ENCODE measurements around the gene ZNF740. TPM values are rescaled to one million over a fixed set of nuclear protein-coding genes. Genes with fewer than 3 reads are reported as not detected.

Gene ZNF740
- total and polyA plus RNA-seq, 7 donors: 3.3 to 22.8 (median 15.7) TPM

DNA sequence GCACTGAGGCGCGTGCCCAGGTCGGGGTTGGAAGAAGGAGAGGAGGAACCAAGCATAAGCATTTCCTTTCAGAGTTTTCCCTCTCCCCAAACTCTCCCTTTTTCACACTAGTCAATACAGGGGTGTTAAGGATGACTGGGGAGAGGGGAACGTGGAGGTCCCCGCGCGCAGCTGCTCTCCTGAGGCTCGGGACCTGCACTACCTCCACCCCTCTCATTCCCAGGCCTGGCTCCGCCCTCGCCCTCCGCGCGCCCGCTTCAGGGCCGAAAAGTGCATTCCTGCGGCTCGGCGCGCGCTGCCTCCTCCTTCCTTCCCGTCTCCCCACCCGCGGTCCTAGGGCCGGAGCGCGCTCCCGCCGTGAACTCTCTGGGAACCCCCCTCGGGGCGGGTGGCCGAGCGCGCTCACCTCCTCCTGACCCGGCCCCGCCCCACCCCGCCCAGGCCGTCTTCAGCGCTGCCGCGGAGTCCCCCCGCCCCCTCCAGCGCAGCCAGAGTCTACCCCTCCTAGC, 40.2 kb downstream of the ZNF740 start:
- H3K27ac ChIP-seq: peak overlapping the region; percentile 93
- H3K9me3 ChIP-seq: no peaks in the 10 kb centered on the region
- no peaks in the 10 kb centered on the region for H3K27me3 ChIP-seq (ENCODE audit: insufficient read depth in 3 of 3, low read length in 2 of 3)
- intact Hi-C loops (cut with DNase I): loop anchor here (1.0 to 5.0 kb wide), 3 partner anchors 31 to 232 kb away; partner anchors contain the start of gene PCBP2 (in 1 of the 2)
- WGBS, 3 donors: 0 to 1% (median 0%) methylated on average over 29 to 42 of the region's 42 CpGs
- H3K4me1 ChIP-seq: peaks cover 35% of the 10 kb centered on the region
- ATAC-seq (peak; percentile 80 to 86 (median 84)), DNase-seq (peak; percentile 91 to 95)
- TF ChIP-seq, protein P1, sequence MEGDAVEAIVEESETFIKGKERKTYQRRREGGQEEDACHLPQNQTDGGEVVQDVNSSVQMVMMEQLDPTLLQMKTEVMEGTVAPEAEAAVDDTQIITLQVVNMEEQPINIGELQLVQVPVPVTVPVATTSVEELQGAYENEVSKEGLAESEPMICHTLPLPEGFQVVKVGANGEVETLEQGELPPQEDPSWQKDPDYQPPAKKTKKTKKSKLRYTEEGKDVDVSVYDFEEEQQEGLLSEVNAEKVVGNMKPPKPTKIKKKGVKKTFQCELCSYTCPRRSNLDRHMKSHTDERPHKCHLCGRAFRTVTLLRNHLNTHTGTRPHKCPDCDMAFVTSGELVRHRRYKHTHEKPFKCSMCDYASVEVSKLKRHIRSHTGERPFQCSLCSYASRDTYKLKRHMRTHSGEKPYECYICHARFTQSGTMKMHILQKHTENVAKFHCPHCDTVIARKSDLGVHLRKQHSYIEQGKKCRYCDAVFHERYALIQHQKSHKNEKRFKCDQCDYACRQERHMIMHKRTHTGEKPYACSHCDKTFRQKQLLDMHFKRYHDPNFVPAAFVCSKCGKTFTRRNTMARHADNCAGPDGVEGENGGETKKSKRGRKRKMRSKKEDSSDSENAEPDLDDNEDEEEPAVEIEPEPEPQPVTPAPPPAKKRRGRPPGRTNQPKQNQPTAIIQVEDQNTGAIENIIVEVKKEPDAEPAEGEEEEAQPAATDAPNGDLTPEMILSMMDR (IDR thresholded peaks at IDR 0.05): no peak
- H3K36me3 ChIP-seq (ENCODE audit: insufficient read depth in 1 of 2, low read depth in 1 of 2): no peaks in the 10 kb centered on the region
- H3K4me3 ChIP-seq: peak overlapping the region; percentile 71

DNA sequence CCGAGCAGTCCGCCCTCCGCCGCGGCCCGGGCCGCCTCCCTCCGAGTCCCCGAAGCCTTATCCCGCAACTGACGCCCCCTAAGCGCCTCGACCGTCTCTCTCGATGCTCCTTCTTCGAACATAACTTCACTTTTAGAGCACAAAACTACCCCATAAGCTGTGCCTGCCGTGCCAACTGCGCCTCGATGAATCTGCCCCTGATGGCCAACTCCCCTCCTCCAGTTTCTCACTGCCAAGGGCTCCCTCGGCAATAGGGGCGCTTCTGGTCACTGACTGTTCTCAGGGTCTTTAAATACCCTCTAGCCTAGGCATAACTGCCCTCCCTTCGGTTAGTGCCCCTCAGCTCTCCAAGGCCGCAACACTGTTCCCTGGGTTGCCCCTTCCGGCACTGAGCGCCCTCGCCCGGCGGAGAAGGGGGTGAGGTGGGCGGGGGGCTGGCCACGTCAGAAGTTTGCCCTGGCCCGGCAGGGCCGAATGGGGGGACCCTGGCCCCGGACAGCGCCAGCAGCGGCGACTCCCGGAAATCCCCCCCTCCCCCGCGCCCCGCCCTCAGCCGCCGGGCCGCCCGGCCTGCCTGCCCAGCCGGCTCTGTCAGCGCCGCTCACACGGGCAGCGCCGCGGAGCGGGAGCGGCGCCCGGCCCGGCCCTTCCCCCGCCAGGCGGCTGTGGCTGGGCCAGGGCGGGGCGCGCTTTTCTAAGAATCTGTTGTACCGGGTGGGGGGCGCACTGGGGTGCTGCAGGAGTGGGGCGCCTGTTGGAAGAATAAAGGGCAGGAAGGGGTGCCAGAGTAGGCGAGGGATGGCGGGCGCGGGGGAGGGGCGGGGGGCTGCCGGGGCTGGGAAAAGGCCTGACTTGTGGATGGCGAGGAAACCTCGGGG, 40.9 kb downstream of the ZNF740 start:
- intact Hi-C loops (cut with DNase I): loop anchor here (1.0 to 5.0 kb wide), 3 partner anchors 30 to 231 kb away; partner anchors contain the start of gene PCBP2 (in 1 of the 2)
- Histone ChIP-seq H3K27ac (peak overlapping the region; percentile 93), H3K9me3 (no peaks in the 10 kb centered on the region), H3K4me1 (peaks cover 35% of the 10 kb centered on the region), H3K36me3 (ENCODE audit: insufficient read depth in 1 of 2, low read depth in 1 of 2) (no peaks in the 10 kb centered on the region), H3K27me3 (ENCODE audit: insufficient read depth in 3 of 3, low read length in 2 of 3) (no peaks in the 10 kb centered on the region), H3K4me3 (peak overlapping the region; percentile 71)
- 1 to 2% (median 1%) methylated on average over 55 to 72 of the region's 72 CpGs for WGBS, 3 donors
- DNase-seq: peak; percentile 81 to 89
- TF ChIP-seq, protein P1 (IDR thresholded peaks at IDR 0.05): no peak
- peak; percentile 70 to 78 (median 75) for ATAC-seq

DNA sequence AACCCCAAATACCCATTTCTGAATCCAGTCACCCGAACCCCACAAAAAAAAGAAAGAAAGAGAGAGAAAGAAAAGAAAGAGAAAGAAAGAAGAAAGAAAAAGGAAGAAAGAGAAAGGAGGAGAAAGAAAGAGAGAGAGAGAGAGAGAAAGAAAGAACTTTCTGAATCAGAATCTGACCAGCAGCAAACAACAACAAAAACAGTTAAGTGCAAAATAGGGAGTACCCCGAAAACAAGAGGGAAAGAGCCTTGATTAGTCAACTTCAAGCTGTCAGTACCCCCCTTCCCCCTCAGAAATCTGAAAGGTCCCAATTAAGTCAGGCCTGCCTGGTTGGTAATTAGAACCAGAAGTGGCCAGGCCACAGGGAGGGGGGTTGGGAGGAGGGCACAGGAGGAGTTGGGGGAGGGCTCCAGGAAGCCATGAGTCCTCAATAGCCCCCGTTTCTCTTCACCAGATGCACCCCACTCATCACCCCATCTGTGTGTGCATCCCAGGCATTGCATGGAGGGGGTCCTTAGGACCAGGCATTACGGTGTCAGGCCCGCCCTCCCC, 41.7 kb downstream of the ZNF740 start:
- Histone ChIP-seq H3K4me1 (peaks cover 32% of the 10 kb centered on the region), H3K36me3 (ENCODE audit: insufficient read depth in 1 of 2, low read depth in 1 of 2) (no peaks in the 10 kb centered on the region), H3K4me3 (peak overlapping the region; percentile 71), H3K9me3 (no peaks in the 10 kb centered on the region), H3K27me3 (ENCODE audit: insufficient read depth in 3 of 3, low read length in 2 of 3) (no peaks in the 10 kb centered on the region), H3K27ac (peak overlapping the region; percentile 93)
- ATAC-seq (no peak), DNase-seq (no peak)
- 37 to 57% (median 49%) methylated on average over 5 of the region's 5 CpGs for WGBS, 3 donors
- TF ChIP-seq, protein P1 (IDR thresholded peaks at IDR 0.05): no peak
- intact Hi-C loops (cut with DNase I): loop anchor here in 1 of 2 donors (5.0 kb wide), 1 partner anchor 230 kb away; the partner anchor contains the start of gene PCBP2

DNA sequence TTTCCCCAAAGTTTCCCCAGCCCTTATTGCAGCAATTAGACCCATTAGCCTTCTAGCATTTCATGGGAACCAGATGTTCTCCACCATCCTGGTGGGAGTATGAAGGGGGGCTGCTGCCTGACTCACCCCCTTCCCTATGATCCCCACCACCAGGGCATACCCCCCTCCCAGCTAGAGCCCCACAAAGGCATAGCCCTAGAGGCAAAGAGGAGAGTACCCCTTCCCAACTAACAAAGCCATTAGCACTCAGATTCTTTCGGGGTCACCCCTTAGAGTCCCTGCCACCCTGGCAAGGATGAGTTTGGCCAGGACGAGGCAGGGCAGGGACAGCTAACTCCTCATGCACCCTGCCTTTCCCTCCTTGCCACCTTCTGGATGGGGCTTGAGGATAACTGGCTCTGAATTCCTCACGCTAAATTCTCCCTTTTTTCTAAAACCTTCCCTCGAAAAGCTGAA, 42.3 kb downstream of the ZNF740 start:
- intact Hi-C loops (cut with DNase I): loop anchor here in 1 of 2 donors (5.0 kb wide), 1 partner anchor 229 kb away; the partner anchor contains the start of gene PCBP2

More for the DNA sequence above, 42.3 kb downstream of the ZNF740 start:
- no peaks in the 10 kb centered on the region for H3K36me3 ChIP-seq (ENCODE audit: insufficient read depth in 1 of 2, low read depth in 1 of 2)
- no peaks in the 10 kb centered on the region for H3K27me3 ChIP-seq (ENCODE audit: insufficient read depth in 3 of 3, low read length in 2 of 3)
- no peaks in the 10 kb centered on the region for H3K9me3 ChIP-seq
- TF ChIP-seq, protein P1 (IDR thresholded peaks at IDR 0.05): no peak
- H3K4me3 ChIP-seq: no peak overlapping the region
- H3K27ac ChIP-seq: peak overlapping the region; percentile 93
- WGBS, 3 donors: 53 to 64% (median 63%) methylated on average over 4 of the region's 4 CpGs
- H3K4me1 ChIP-seq: peaks cover 26% of the 10 kb centered on the region
- no peak for ATAC-seq
- peak in 1 of 2 donors; percentile 28 for DNase-seq
